Right hindlimb (tissue), 1 donor: ENCODE data around the gene GALNT16.
A peak's percentile ranks its signal among the peaks of the same experiment; 100 is the strongest.

Experiments used
- DNase-seq: peaks from one replicate; pipeline ENCODE4 v3.0.0-alpha.2; 2018

The GALNT16 gene

GRCh38 chr14:69318901-69319475 is 59.0 kb downstream of the GALNT16 start:
- DNase-seq, result no peak

GRCh38 chr14:69319911-69320310 is 60.0 kb downstream of the GALNT16 start:
- DNase-seq, result no peak

- no peak for DNase-seq
Measured at GRCh38 chr14:69320581-69321365, 60.8 kb downstream of the GALNT16 start.

GRCh38 chr14:69321601-69322330 is 61.8 kb downstream of the GALNT16 start:
- DNase-seq, result peak; percentile 37

- no peak for DNase-seq
Measured at GRCh38 chr14:69323266-69323998, 63.5 kb downstream of the GALNT16 start.

- DNase-seq, result no peak
Measured at GRCh38 chr14:69323999-69324282, 64.0 kb downstream of the GALNT16 start.

- no peak for DNase-seq
Measured at GRCh38 chr14:69324341-69324931, 64.5 kb downstream of the GALNT16 start.

GRCh38 chr14:69325086-69325485 is 65.1 kb downstream of the GALNT16 start:
- no peak for DNase-seq

- DNase-seq, result no peak
Measured at GRCh38 chr14:69325646-69326265, 65.8 kb downstream of the GALNT16 start.

- DNase-seq, result no peak
Measured at GRCh38 chr14:69326611-69327010, 66.7 kb downstream of the GALNT16 start.

- DNase-seq, result peak; percentile 8
Measured at GRCh38 chr14:69327507-69327906, 67.5 kb downstream of the GALNT16 start.

- DNase-seq, result peak; percentile 6
Measured at GRCh38 chr14:69328317-69328716, 68.4 kb downstream of the GALNT16 start.

- no peak for DNase-seq
Measured at GRCh38 chr14:69328765-69329164, 68.8 kb downstream of the GALNT16 start.

GRCh38 chr14:69331206-69331605 is 71.2 kb downstream of the GALNT16 start:
- DNase-seq, result peak; percentile 7

- DNase-seq, result no peak
Measured at GRCh38 chr14:69332782-69333395, 72.9 kb downstream of the GALNT16 start.

- DNase-seq, result no peak
Measured at GRCh38 chr14:69333791-69334337, 73.9 kb downstream of the GALNT16 start.

- no peak for DNase-seq
Measured at GRCh38 chr14:69334576-69334975, 74.6 kb downstream of the GALNT16 start.

- no peak for DNase-seq
Measured at GRCh38 chr14:69335371-69335771, 75.4 kb downstream of the GALNT16 start.

- DNase-seq, result no peak
Measured at GRCh38 chr14:69337984-69338383, 78.0 kb downstream of the GALNT16 start.

GRCh38 chr14:69339426-69339825 is 79.5 kb downstream of the GALNT16 start:
- DNase-seq, result no peak

GRCh38 chr14:69342928-69343525 is 83.1 kb downstream of the GALNT16 start:
- DNase-seq, result no peak
